ENCODE results near the gene PRKG1. TPM values are rescaled to one million over a fixed set of nuclear protein-coding genes. Genes with fewer than 3 reads are reported as not detected.

The PRKG1 gene
- polyA plus RNA-seq, 1 donor (not counting 4 experiments of a cell fraction or from before 2014, with no cell fraction given), result 0.24 TPM

DNA sequence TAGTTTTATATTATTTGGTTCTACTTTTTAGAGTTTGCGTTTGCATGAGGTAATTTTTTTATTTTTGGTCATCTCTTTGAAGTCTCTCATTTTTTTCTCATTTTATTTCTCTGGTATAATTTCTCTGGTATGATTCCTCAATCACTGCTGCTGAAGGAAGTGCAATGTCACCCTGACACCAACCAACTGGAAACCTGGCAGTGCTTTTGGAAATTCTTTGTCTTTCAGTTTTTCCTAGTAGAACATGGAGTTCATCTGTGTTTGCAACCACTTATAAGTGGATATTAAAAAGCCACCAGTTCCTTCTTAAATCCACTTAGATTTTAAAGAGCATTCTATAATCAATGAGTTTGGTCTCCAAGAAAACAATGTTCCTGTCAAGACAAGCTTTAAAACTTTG, 291.8 kb downstream of the PRKG1 start:
- H3K4me1 ChIP-seq (ENCODE audit: control insufficient read depth, extremely low read depth, insufficient read depth, low read length), result no peaks in the 10 kb centered on the region

DNA sequence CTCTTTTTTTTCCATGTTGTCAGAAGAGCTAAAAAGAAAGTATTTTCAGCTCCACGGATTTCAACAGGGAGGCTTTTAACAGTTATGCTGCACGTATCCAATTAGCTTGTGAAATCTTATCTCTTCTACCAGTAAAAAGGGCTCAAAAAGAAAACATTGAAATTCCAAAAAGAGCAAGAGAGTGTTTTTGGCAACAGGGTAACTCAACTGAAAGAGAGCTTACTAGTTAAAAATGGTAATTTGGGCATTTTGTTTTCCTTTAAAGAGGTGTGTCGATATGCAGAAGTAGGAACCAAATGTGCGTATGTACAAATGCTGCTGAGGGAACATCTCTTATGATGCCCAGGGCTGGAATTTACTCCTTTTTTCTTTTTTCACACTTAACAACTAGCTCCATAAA, 292.8 kb downstream of the PRKG1 start:
- FAIRE-seq, result no peak
- peaks cover 3% of the 10 kb centered on the region for H3K27me3 ChIP-seq (ENCODE audit: control insufficient read depth, extremely low read depth, insufficient read depth, low read length)

More for the DNA sequence above, 291.8 kb downstream of the PRKG1 start:
- Histone ChIP-seq H3K27ac (ENCODE audit: control insufficient read depth, insufficient read depth, low read length) (no peak overlapping the region), H3K27me3 (ENCODE audit: control insufficient read depth, extremely low read depth, insufficient read depth, low read length) (peaks cover 3% of the 10 kb centered on the region), H3K36me3 (ENCODE audit: control insufficient read depth in 2 of 2, extremely low read depth in 1 of 2, insufficient read depth in 2 of 2, low read length in 2 of 2) (no peaks in the 10 kb centered on the region), H3K4me3 (ENCODE audit: control insufficient read depth in 2 of 3, extremely low read depth in 1 of 3, insufficient read depth in 2 of 3, low read depth in 1 of 3, low read length in 3 of 3) (no peak overlapping the region), H3K79me2 (ENCODE audit: control insufficient read depth, insufficient read depth, low read length) (no peaks in the 10 kb centered on the region), H3K9ac (ENCODE audit: control insufficient read depth, extremely low read depth, insufficient read depth, low read length) (no peak overlapping the region), H3K9me1 (ENCODE audit: control insufficient read depth, extremely low read depth, insufficient read depth, low read length) (no peaks in the 10 kb centered on the region), H2AFZ (ENCODE audit: control insufficient read depth, low read length) (no peak overlapping the region), H4K20me1 (ENCODE audit: control insufficient read depth, extremely low read depth, insufficient read depth, low read length) (no peaks in the 10 kb centered on the region), H3K4me2 (ENCODE audit: control insufficient read depth, extremely low read depth, insufficient read depth, low read depth, low read length) (no peak overlapping the region), H3K9me3 (ENCODE audit: control insufficient read depth, low read depth, low read length) (no peaks in the 10 kb centered on the region)
- TF ChIP-seq EZH2 (IDR thresholded peaks at IDR 0.05; ENCODE audit: low read length) (no peak), CTCF (optimal IDR thresholded peaks at IDR 0.05 in 1 of 3, IDR thresholded peaks at IDR 0.05 in 1 of 3, conservative IDR thresholded peaks at IDR 0.05 in 1 of 3; ENCODE audit: extremely low read depth in 1 of 3, insufficient read depth in 2 of 3, low read length in 3 of 3) (no peak)
- FAIRE-seq (no peak), DNase-seq (ENCODE audit: low read depth, low spot score) (no peak)
- dilution Hi-C loops (cut with MboI; ENCODE audit: extremely low pct_ligation_motif_present, low sequenced_read_pairs), result no loop called here

More for the DNA sequence above, 292.8 kb downstream of the PRKG1 start:
- Histone ChIP-seq H4K20me1 (ENCODE audit: control insufficient read depth, extremely low read depth, insufficient read depth, low read length) (no peaks in the 10 kb centered on the region), H3K4me3 (ENCODE audit: control insufficient read depth in 2 of 3, extremely low read depth in 1 of 3, insufficient read depth in 2 of 3, low read depth in 1 of 3, low read length in 3 of 3) (no peak overlapping the region), H2AFZ (ENCODE audit: control insufficient read depth, low read length) (no peak overlapping the region), H3K9me1 (ENCODE audit: control insufficient read depth, extremely low read depth, insufficient read depth, low read length) (no peaks in the 10 kb centered on the region), H3K36me3 (ENCODE audit: control insufficient read depth in 2 of 2, extremely low read depth in 1 of 2, insufficient read depth in 2 of 2, low read length in 2 of 2) (no peaks in the 10 kb centered on the region), H3K4me2 (ENCODE audit: control insufficient read depth, extremely low read depth, insufficient read depth, low read depth, low read length) (no peak overlapping the region), H3K9me3 (ENCODE audit: control insufficient read depth, low read depth, low read length) (no peaks in the 10 kb centered on the region), H3K9ac (ENCODE audit: control insufficient read depth, extremely low read depth, insufficient read depth, low read length) (no peak overlapping the region), H3K27ac (ENCODE audit: control insufficient read depth, insufficient read depth, low read length) (no peak overlapping the region), H3K79me2 (ENCODE audit: control insufficient read depth, insufficient read depth, low read length) (no peaks in the 10 kb centered on the region), H3K4me1 (ENCODE audit: control insufficient read depth, extremely low read depth, insufficient read depth, low read length) (no peaks in the 10 kb centered on the region)
- TF ChIP-seq EZH2 (IDR thresholded peaks at IDR 0.05; ENCODE audit: low read length), result no peak
- TF ChIP-seq CTCF (optimal IDR thresholded peaks at IDR 0.05 in 1 of 3, IDR thresholded peaks at IDR 0.05 in 1 of 3, conservative IDR thresholded peaks at IDR 0.05 in 1 of 3; ENCODE audit: extremely low read depth in 1 of 3, insufficient read depth in 2 of 3, low read length in 3 of 3), result no peak
- dilution Hi-C loops (cut with MboI; ENCODE audit: extremely low pct_ligation_motif_present, low sequenced_read_pairs), result no loop called here
- no peak for DNase-seq (ENCODE audit: low read depth, low spot score)

All from keratinocyte (primary cell).